ENCODE data around the gene ADCY5. TPM values are rescaled to one million over a fixed set of nuclear protein-coding genes. Genes with fewer than 3 reads are reported as not detected.

The ADCY5 gene
- polyA plus RNA-seq, 1 donor: 10.6 TPM

DNA sequence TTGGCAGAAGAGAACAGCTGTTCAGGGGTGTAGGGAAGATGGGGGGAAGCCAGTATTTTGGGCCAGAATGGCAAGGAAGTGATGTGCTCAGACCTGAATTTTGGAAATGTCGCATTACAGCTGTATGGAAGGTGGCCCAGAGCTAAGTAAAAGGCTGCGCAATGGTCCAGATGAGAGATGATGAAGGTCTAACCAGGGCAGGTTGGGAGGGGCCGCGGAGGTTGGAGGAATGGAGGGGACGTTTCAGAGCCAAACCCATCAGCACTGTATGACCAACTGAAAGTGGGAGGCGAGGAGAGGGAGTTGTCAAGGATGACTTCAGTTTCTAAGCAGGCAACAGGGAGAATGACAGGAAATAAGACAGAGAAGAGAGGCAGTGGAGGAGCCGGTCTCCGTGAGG lies 60.8 kb downstream of the ADCY5 start:
- no peaks in the 10 kb centered on the region for H3K36me3 ChIP-seq (ENCODE audit: control insufficient read depth, insufficient read depth, low read length)
- WGBS (ENCODE audit: insufficient coverage, low lambda C conversion rate): 80% methylated on average over 4 of the region's 8 CpGs
- H3K4me1 ChIP-seq (ENCODE audit: control insufficient read depth, insufficient read depth, low read length): peaks cover 20% of the 10 kb centered on the region
- no peak overlapping the region for H3K27ac ChIP-seq (ENCODE audit: low read length)
- no peaks in the 10 kb centered on the region for H3K27me3 ChIP-seq (ENCODE audit: control insufficient read depth, insufficient read depth, low read length)
- no peak overlapping the region for H3K4me3 ChIP-seq (ENCODE audit: low read length)
- H3K9me3 ChIP-seq (ENCODE audit: control insufficient read depth, low read depth, low read length): no peaks in the 10 kb centered on the region
- DNase-seq: no peak

DNA sequence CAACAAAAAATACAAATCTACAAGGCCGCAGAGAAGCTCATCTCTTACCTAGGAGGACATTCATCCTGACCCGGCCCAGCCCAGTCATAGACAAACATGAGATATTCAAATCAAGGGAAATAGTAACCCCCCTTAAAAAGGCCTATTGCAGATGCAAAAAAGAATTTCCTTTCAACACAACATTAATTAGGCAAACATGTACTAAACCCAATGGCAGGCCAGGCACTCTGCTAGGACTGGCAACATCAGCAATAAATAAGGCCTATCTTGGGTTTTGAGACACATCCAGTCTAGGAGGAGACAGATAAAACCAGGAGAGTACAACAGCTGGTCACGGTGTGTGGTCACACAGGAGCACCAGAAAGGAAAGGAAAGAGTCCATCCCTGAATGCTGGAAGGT lies 61.4 kb downstream of the ADCY5 start:
- no peaks in the 10 kb centered on the region for H3K36me3 ChIP-seq (ENCODE audit: control insufficient read depth, insufficient read depth, low read length)
- H3K4me1 ChIP-seq (ENCODE audit: control insufficient read depth, insufficient read depth, low read length): peaks cover 20% of the 10 kb centered on the region
- H3K9me3 ChIP-seq (ENCODE audit: control insufficient read depth, low read depth, low read length): no peaks in the 10 kb centered on the region
- no peak for DNase-seq
- no peak overlapping the region for H3K4me3 ChIP-seq (ENCODE audit: low read length)
- no CpG with 5 or more reads among the region's 3 CpGs for WGBS (ENCODE audit: insufficient coverage, low lambda C conversion rate)
- no peak overlapping the region for H3K27ac ChIP-seq (ENCODE audit: low read length)
- H3K27me3 ChIP-seq (ENCODE audit: control insufficient read depth, insufficient read depth, low read length): no peaks in the 10 kb centered on the region

DNA sequence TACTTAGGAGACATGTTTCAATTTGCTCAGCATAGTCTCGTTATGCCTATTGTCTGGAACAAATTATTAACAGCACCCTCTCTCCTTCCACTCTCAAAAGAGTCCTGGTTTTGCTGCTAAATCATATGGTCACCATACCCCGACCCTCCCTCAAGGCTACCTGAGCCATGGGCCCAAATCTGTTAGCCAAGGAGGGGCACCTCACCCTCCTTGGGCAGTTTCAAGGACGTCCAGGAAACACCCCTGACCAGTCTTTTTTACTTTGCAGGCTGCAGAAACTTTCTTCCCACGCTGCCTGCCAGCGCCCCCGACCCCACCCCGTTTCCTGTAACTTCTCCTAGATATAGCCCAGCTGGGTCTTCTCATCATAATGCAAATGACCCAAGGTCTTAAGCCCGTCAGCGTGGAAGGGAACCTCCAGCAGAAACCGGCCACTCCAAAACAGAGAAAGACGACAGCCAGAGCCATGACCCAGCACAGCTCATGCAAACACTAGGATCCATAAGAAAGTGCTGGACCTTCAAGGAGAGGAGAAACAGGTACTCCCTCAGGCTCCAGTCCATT lies 62.3 kb downstream of the ADCY5 start:
- H3K27ac ChIP-seq (ENCODE audit: low read length): no peak overlapping the region
- no peak overlapping the region for H3K4me3 ChIP-seq (ENCODE audit: low read length)
- no peaks in the 10 kb centered on the region for H3K9me3 ChIP-seq (ENCODE audit: control insufficient read depth, low read depth, low read length)
- DNase-seq: no peak
- no peaks in the 10 kb centered on the region for H3K36me3 ChIP-seq (ENCODE audit: control insufficient read depth, insufficient read depth, low read length)
- WGBS (ENCODE audit: insufficient coverage, low lambda C conversion rate): no CpG with 5 or more reads among the region's 11 CpGs
- peaks cover 20% of the 10 kb centered on the region for H3K4me1 ChIP-seq (ENCODE audit: control insufficient read depth, insufficient read depth, low read length)
- H3K27me3 ChIP-seq (ENCODE audit: control insufficient read depth, insufficient read depth, low read length): no peaks in the 10 kb centered on the region

DNA sequence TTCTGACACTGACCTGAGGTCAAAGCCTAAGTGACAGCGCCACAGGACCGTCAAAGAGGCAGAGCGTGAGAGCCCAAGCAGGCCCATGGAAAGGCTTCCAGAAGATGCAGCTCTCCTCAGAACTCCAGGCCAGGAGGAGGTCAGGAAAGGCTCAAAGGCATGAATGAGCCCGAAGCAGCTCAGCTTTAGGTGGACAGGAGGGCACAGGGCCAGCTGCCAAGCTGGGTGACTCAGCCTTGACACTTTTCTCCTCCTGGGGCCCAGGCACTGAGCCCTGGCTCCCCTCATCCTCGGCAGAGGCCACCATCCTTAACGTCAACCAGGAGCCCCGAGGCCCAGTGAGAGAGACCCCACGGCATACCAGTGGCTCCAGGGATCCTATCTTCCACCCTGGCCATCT lies 62.9 kb downstream of the ADCY5 start:
- H3K36me3 ChIP-seq (ENCODE audit: control insufficient read depth, insufficient read depth, low read length): no peaks in the 10 kb centered on the region
- H3K9me3 ChIP-seq (ENCODE audit: control insufficient read depth, low read depth, low read length): no peaks in the 10 kb centered on the region
- H3K4me1 ChIP-seq (ENCODE audit: control insufficient read depth, insufficient read depth, low read length): peaks cover 20% of the 10 kb centered on the region
- peak overlapping the region; percentile 48 for H3K27ac ChIP-seq (ENCODE audit: low read length)
- WGBS (ENCODE audit: insufficient coverage, low lambda C conversion rate): no CpG with 5 or more reads among the region's 8 CpGs
- H3K27me3 ChIP-seq (ENCODE audit: control insufficient read depth, insufficient read depth, low read length): no peaks in the 10 kb centered on the region
- H3K4me3 ChIP-seq (ENCODE audit: low read length): no peak overlapping the region
- no peak for DNase-seq

DNA sequence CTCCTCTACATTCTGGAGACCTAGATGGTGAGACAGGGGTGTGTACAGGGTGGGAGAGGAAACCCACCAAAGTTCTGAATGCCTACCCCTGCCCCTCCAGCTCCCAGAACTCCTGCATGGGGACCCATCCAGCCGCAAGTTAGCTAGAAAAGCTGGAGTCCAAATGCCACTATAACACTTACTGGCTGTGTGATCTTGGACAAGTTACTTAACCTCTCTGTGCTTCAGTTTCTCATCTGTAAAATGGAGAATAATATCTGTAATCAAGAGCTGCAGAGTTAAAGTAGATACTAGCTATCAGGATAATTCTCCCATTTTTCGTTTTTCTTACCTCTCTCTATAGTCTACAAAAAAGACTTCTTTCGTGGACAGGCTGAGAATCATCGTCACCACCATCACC lies 63.4 kb downstream of the ADCY5 start:
- H3K4me1 ChIP-seq (ENCODE audit: control insufficient read depth, insufficient read depth, low read length): peaks cover 20% of the 10 kb centered on the region
- H3K27me3 ChIP-seq (ENCODE audit: control insufficient read depth, insufficient read depth, low read length): no peaks in the 10 kb centered on the region
- H3K27ac ChIP-seq (ENCODE audit: low read length): peak overlapping the region; percentile 48
- H3K4me3 ChIP-seq (ENCODE audit: low read length): no peak overlapping the region
- no peak for DNase-seq
- WGBS (ENCODE audit: insufficient coverage, low lambda C conversion rate): no CpG with 5 or more reads among the region's 4 CpGs
- no peaks in the 10 kb centered on the region for H3K36me3 ChIP-seq (ENCODE audit: control insufficient read depth, insufficient read depth, low read length)
- H3K9me3 ChIP-seq (ENCODE audit: control insufficient read depth, low read depth, low read length): no peaks in the 10 kb centered on the region

DNA sequence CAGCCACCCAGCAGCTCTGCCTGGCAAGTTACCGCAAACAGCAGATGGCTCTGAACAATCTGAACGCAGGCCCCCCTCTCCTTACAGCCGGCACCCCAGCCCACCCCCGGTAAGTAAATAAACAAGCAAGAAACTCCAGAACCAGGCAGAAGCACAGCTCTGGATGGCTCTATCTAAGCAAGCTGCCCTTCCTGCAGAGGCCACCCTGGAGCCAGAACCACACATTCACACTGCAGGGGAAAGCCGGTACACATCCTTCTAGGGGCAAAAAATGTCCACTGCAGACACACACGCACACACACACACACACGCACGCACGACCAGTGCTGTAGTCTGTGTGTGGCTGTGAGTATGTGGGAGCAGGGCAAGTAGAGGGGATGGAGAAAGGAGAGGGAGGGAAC lies 63.9 kb downstream of the ADCY5 start:
- Histone ChIP-seq H3K9me3 (ENCODE audit: control insufficient read depth, low read depth, low read length) (no peaks in the 10 kb centered on the region), H3K36me3 (ENCODE audit: control insufficient read depth, insufficient read depth, low read length) (no peaks in the 10 kb centered on the region), H3K4me1 (ENCODE audit: control insufficient read depth, insufficient read depth, low read length) (peaks cover 20% of the 10 kb centered on the region), H3K4me3 (ENCODE audit: low read length) (no peak overlapping the region), H3K27me3 (ENCODE audit: control insufficient read depth, insufficient read depth, low read length) (no peaks in the 10 kb centered on the region), H3K27ac (ENCODE audit: low read length) (peak overlapping the region; percentile 65)
- WGBS (ENCODE audit: insufficient coverage, low lambda C conversion rate): no CpG with 5 or more reads among the region's 9 CpGs
- DNase-seq: peak in 1 of 2 donors; percentile 50

DNA sequence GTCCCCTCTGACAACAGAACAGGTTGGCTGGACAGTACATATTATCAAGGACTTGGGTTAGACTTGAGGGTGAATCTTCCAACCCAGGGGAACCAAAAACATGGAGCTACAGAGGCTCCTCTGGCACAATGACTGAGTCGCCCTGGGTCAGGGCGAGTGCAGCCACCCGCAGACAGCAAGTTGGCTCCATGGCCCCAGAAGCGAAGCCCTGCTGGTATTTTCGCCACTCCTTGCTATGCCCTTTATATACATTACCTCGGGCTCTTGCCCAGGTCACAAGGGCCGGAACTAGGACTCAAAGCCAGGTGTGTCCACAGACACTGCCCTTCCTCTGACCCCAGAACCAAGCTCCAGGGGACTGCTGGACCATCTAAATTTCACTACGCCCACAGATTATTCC lies 64.6 kb downstream of the ADCY5 start:
- no CpG with 5 or more reads among the region's 8 CpGs for WGBS (ENCODE audit: insufficient coverage, low lambda C conversion rate)
- Histone ChIP-seq H3K27me3 (ENCODE audit: control insufficient read depth, insufficient read depth, low read length) (no peaks in the 10 kb centered on the region), H3K27ac (ENCODE audit: low read length) (peak overlapping the region; percentile 65), H3K4me1 (ENCODE audit: control insufficient read depth, insufficient read depth, low read length) (peaks cover 20% of the 10 kb centered on the region), H3K36me3 (ENCODE audit: control insufficient read depth, insufficient read depth, low read length) (no peaks in the 10 kb centered on the region), H3K9me3 (ENCODE audit: control insufficient read depth, low read depth, low read length) (no peaks in the 10 kb centered on the region), H3K4me3 (ENCODE audit: low read length) (no peak overlapping the region)
- no peak for DNase-seq

DNA sequence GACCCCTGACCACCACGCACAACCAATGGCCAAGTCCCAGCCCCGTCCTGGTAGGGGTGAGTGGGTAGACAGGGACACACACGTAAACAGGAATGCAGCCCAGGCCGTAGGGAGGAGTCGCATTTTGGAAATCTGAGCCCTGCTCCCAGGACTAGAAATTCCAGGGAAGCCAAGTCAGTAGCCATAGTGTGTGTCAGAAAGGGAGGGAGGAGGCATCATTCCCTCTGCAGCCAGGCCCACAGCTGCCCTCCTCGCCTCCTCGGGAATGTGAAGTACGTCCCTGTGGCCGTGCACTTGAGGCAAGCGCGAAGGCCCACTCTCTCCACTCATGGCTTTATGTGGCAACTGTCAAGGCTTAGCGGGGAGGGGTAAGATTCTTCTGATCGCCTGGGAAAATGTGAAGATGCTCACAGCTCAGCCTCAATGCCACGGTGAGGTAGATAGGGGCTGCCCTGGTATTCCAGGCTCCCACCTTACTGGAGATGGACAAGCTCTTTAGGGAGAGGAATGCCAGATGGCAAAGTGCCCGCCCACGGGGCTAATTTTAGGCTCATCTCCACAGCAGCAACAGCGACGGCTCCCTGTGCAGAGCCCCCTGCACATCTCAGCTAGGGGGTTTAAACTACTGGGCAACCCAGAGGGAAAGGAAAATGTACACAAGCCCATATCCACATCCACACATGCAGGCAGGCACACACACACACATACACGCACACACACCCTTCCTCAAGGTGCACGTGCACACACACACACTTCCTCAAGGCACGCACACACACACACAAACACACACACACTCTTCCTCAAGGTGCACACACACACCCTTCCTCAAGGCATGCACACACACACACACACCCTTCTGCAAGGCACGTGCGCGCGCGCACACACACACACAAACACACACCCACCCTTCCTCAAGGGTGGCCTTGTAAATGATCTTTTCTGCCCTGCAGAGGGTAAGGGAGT lies 65.5 kb downstream of the ADCY5 start:
- Histone ChIP-seq H3K36me3 (ENCODE audit: control insufficient read depth, insufficient read depth, low read length) (no peaks in the 10 kb centered on the region), H3K4me3 (ENCODE audit: low read length) (no peak overlapping the region), H3K4me1 (ENCODE audit: control insufficient read depth, insufficient read depth, low read length) (peaks cover 20% of the 10 kb centered on the region), H3K27me3 (ENCODE audit: control insufficient read depth, insufficient read depth, low read length) (no peaks in the 10 kb centered on the region), H3K9me3 (ENCODE audit: control insufficient read depth, low read depth, low read length) (no peaks in the 10 kb centered on the region), H3K27ac (ENCODE audit: low read length) (peak overlapping the region; percentile 65)
- DNase-seq: no peak
- no CpG with 5 or more reads among the region's 26 CpGs for WGBS (ENCODE audit: insufficient coverage, low lambda C conversion rate)

DNA sequence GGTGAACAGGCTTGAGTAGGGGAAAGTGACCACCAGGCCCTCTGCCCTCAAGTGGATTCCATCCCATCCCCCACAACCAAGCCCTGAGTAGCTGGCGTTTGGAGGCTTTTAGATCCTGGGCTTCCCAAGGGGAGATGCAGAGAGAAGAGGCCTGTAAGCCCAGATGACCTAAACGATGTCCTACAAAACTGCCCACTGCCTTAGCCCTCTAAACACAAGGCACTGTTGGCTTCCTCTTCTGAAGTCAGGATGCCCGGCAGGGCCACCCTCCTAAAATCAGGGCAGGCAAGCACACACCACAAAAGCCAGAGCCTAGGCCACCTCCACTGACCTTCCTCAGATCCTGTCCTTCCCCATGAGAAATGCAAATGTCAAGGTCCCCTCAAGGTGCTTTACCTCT lies 68.6 kb downstream of the ADCY5 start:
- WGBS (ENCODE audit: insufficient coverage, low lambda C conversion rate): no CpG with 5 or more reads among the region's 3 CpGs
- H3K4me1 ChIP-seq (ENCODE audit: control insufficient read depth, insufficient read depth, low read length): peaks cover 10% of the 10 kb centered on the region
- H3K27ac ChIP-seq (ENCODE audit: low read length): no peak overlapping the region

DNA sequence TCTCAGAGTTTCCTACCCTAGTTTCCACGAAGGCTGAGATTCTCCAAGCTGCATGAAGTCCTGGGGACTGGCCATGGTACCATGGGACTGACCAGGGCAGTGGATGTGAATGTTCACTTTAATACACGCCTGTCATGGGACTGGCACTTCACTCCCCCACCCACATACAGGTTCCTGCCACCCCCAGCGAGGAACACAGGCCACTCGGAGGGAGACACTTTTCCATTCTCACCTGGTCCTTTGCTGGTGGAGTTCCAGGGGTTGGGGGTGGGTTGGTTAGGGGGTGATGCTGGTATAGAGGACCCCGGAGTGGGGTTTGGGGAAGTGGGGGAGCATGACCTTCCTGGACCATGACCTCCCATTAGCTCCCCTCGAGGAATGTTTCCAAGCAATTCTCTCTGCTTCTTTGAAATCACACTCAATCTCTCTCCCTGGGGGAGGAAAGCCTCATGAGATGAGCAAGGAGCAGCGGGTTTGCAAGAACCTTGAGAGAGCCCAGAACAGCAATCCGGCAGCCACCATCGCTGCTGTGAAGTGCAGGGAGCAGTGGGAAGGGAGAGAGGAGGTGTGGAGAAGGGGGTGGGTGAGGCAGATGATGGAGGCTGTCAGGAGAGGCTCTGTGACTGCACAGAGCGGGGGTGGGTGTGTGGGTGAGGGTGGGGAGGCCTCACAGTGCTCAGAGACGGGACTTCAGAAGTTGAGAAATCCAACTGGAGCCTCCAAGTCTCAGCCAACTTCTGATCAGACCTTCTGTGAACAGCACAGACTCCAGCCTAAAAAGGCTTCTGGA lies 69.7 kb downstream of the ADCY5 start:
- peaks cover under 1% of the 10 kb centered on the region for H3K4me1 ChIP-seq (ENCODE audit: control insufficient read depth, insufficient read depth, low read length)
- H3K9me3 ChIP-seq (ENCODE audit: control insufficient read depth, low read depth, low read length): no peaks in the 10 kb centered on the region
- no peak for DNase-seq
- H3K4me3 ChIP-seq (ENCODE audit: low read length): no peak overlapping the region
- no peak overlapping the region for H3K27ac ChIP-seq (ENCODE audit: low read length)
- H3K27me3 ChIP-seq (ENCODE audit: control insufficient read depth, insufficient read depth, low read length): no peaks in the 10 kb centered on the region
- WGBS (ENCODE audit: insufficient coverage, low lambda C conversion rate): no CpG with 5 or more reads among the region's 11 CpGs
- H3K36me3 ChIP-seq (ENCODE audit: control insufficient read depth, insufficient read depth, low read length): peaks cover 2% of the 10 kb centered on the region

More for the DNA sequence above, 68.6 kb downstream of the ADCY5 start:
- Histone ChIP-seq H3K4me3 (ENCODE audit: low read length) (no peak overlapping the region), H3K9me3 (ENCODE audit: control insufficient read depth, low read depth, low read length) (no peaks in the 10 kb centered on the region), H3K36me3 (ENCODE audit: control insufficient read depth, insufficient read depth, low read length) (peaks cover 2% of the 10 kb centered on the region), H3K27me3 (ENCODE audit: control insufficient read depth, insufficient read depth, low read length) (no peaks in the 10 kb centered on the region)
- no peak for DNase-seq

All from large intestine (tissue), 3 donors.